H1 (cell line): ENCODE data around the gene NEDD4L.
"Not testable (repeated sequence)": the region's sequence is repeated elsewhere in the genome, so short reads cannot be mapped to it uniquely, and the experiment has no call there.

Experiments used
- CHD2 ChIP-seq: IDR thresholded peaks from 2 replicates; pipeline ENCODE4 v1.6.1; 2012; ENCODE audit warnings: low read length, improper control_type of control experiment
- EP300 ChIP-seq, 2 experiments: IDR thresholded peaks; 1 replicate in 1 of 2; 2 replicates in 1 of 2; pipeline ENCODE4 v1.6.1; 2011 to 2012; ENCODE audit warnings: low read depth in 2 of 2, low read length in 2 of 2, mild to moderate bottlenecking in 2 of 2, borderline replicate concordance in 1 of 2, inconsistent platforms in 1 of 2, moderate library complexity in 1 of 2
- EZH2 ChIP-seq: fragments of 200-600 bp; sonication (generic); IDR thresholded peaks from 2 replicates; pipeline ENCODE4 v1.7.1; 2012; ENCODE audit warnings: low read depth, mild to moderate bottlenecking, moderate library complexity, low read length, inconsistent platforms; ENCODE audit not compliant: severe bottlenecking
- POLR2A ChIP-seq, 2 experiments: IDR thresholded peaks; 1 replicate in 1 of 2; 2 replicates in 1 of 2; pipeline ENCODE4 v1.6.1; 2011; ENCODE audit warnings: low read depth in 2 of 2, low read length in 2 of 2, mild to moderate bottlenecking in 2 of 2; ENCODE audit errors: control extremely low read depth in 1 of 2
- RAD21 ChIP-seq, 2 experiments: IDR thresholded peaks in 1 of 2; conservative IDR thresholded peaks in 1 of 2; 2 replicates each; pipeline ENCODE4 v1.6.1; 2011; ENCODE audit warnings: low read depth in 2 of 2, low read length in 2 of 2, improper control_type of control experiment in 1 of 2, inconsistent platforms in 1 of 2, mild to moderate bottlenecking in 1 of 2, moderate library complexity in 1 of 2
- SUZ12 ChIP-seq: fragments of 200-600 bp; sonication (generic); IDR thresholded peaks from 2 replicates; pipeline ENCODE4 v1.6.1; 2012; ENCODE audit warnings: mild to moderate bottlenecking, inconsistent platforms, low read length, moderate library complexity, mixed read lengths
- TBP ChIP-seq: IDR thresholded peaks from 2 replicates; pipeline ENCODE4 v1.6.1; 2011; ENCODE audit warnings: low read depth, low read length, improper control_type of control experiment
- TF ChIP-seq, protein P1 (sequence below): IDR thresholded peaks from 2 replicates; pipeline ENCODE4 v1.6.1; 2012; ENCODE audit warnings: low read length, inconsistent platforms
- TF ChIP-seq, protein P2 (sequence below): IDR thresholded peaks from 2 replicates; pipeline ENCODE4 v1.6.1; 2012; ENCODE audit warnings: inconsistent platforms
- TF ChIP-seq, protein P3 (sequence below), 3 experiments: IDR thresholded peaks; 1 replicate in 2 of 3; 2 replicates in 1 of 3; pipeline versions ENCODE4 v1.5.1 to v1.6.1; 2011; ENCODE audit warnings: low read length in 3 of 3, mild to moderate bottlenecking in 3 of 3, inconsistent platforms in 2 of 3, low read depth in 1 of 3, moderate library complexity in 1 of 3; ENCODE audit not compliant: insufficient read depth in 1 of 3; ENCODE audit errors: control extremely low read depth in 1 of 3

DNA sequence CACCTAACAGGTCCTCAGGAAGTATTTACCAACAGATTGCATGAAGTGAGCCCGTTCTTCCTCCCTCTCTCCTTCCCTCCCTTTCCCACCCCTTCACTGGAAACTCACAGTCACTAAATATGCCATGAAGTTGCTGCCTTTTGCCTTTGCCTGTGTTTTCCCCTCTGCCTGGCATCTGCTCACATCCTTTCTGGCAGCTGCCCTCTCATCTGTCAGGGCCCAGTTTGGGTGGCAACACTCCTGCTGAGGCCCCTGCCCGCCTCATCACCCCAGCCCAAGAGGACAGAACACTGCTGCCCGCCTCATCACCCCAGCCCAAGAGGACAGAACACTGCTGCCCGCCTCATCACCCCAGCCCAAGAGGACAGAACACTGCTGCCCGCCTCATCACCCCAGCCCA is 126.0 kb downstream of the NEDD4L start:
- TF ChIP-seq, protein P1, sequence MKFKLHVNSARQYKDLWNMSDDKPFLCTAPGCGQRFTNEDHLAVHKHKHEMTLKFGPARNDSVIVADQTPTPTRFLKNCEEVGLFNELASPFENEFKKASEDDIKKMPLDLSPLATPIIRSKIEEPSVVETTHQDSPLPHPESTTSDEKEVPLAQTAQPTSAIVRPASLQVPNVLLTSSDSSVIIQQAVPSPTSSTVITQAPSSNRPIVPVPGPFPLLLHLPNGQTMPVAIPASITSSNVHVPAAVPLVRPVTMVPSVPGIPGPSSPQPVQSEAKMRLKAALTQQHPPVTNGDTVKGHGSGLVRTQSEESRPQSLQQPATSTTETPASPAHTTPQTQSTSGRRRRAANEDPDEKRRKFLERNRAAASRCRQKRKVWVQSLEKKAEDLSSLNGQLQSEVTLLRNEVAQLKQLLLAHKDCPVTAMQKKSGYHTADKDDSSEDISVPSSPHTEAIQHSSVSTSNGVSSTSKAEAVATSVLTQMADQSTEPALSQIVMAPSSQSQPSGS: not testable (repeated sequence)
- TF ChIP-seq POLR2A (IDR thresholded peaks at IDR 0.05; ENCODE audit: control extremely low read depth in 1 of 2, low read depth in 2 of 2, low read length in 2 of 2); TBP; EP300 (IDR thresholded peaks at IDR 0.05; ENCODE audit: borderline replicate concordance in 1 of 2, low read depth in 2 of 2, low read length in 2 of 2); RAD21 (IDR thresholded peaks at IDR 0.05 in 1 of 2, conservative IDR thresholded peaks at IDR 0.05 in 1 of 2; ENCODE audit: low read depth in 2 of 2, low read length in 2 of 2); SUZ12; EZH2; CHD2: not testable (repeated sequence)
- TF ChIP-seq, protein P2, sequence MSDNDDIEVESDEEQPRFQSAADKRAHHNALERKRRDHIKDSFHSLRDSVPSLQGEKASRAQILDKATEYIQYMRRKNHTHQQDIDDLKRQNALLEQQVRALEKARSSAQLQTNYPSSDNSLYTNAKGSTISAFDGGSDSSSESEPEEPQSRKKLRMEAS: not testable (repeated sequence)
- TF ChIP-seq, protein P3, sequence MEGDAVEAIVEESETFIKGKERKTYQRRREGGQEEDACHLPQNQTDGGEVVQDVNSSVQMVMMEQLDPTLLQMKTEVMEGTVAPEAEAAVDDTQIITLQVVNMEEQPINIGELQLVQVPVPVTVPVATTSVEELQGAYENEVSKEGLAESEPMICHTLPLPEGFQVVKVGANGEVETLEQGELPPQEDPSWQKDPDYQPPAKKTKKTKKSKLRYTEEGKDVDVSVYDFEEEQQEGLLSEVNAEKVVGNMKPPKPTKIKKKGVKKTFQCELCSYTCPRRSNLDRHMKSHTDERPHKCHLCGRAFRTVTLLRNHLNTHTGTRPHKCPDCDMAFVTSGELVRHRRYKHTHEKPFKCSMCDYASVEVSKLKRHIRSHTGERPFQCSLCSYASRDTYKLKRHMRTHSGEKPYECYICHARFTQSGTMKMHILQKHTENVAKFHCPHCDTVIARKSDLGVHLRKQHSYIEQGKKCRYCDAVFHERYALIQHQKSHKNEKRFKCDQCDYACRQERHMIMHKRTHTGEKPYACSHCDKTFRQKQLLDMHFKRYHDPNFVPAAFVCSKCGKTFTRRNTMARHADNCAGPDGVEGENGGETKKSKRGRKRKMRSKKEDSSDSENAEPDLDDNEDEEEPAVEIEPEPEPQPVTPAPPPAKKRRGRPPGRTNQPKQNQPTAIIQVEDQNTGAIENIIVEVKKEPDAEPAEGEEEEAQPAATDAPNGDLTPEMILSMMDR (IDR thresholded peaks at IDR 0.05; ENCODE audit: control extremely low read depth in 1 of 3, insufficient read depth in 1 of 3, low read depth in 1 of 3, low read length in 3 of 3): not testable (repeated sequence)
